Activated gamma-delta T cell treated with anti-CD3 and anti-CD28 coated beads, Interleukin-2, amount 50 U/mL, for 16 hours (primary cell): ENCODE measurements around the gene CDK5RAP2.

Experiments used
- DNase-seq: peaks from one replicate; pipeline ENCODE4 v3.0.0-alpha.2; 2020; ENCODE audit warnings: low read depth

CDK5RAP2 gene

GRCh38 chr9:120383999-120384924 is 195.7 kb downstream of the CDK5RAP2 start:
- no peak for DNase-seq

GRCh38 chr9:120383611-120383998 is 196.4 kb downstream of the CDK5RAP2 start:
- no peak for DNase-seq

- DNase-seq = no peak
Observed at GRCh38 chr9:120382453-120382852, 197.5 kb downstream of the CDK5RAP2 start.

- no peak for DNase-seq
Observed at GRCh38 chr9:120381839-120382238, 198.1 kb downstream of the CDK5RAP2 start.

GRCh38 chr9:120379611-120380010 is 200.4 kb downstream of the CDK5RAP2 start:
- no peak for DNase-seq

GRCh38 chr9:120378680-120379079 is 201.3 kb downstream of the CDK5RAP2 start:
- DNase-seq = no peak

GRCh38 chr9:120377268-120378159 is 202.5 kb downstream of the CDK5RAP2 start:
- no peak for DNase-seq

- DNase-seq = no peak
Observed at GRCh38 chr9:120376101-120376500, 203.9 kb downstream of the CDK5RAP2 start.

- no peak for DNase-seq
Observed at GRCh38 chr9:120375316-120375715, 204.7 kb downstream of the CDK5RAP2 start.

- DNase-seq = no peak
Observed at GRCh38 chr9:120374817-120375216, 205.2 kb downstream of the CDK5RAP2 start.

GRCh38 chr9:120374239-120374638 is 205.7 kb downstream of the CDK5RAP2 start:
- no peak for DNase-seq

GRCh38 chr9:120372040-120372439 is 207.9 kb downstream of the CDK5RAP2 start:
- no peak for DNase-seq

GRCh38 chr9:120369608-120370220 is 210.3 kb downstream of the CDK5RAP2 start:
- no peak for DNase-seq

- DNase-seq = no peak
Observed at GRCh38 chr9:120368799-120369198, 211.2 kb downstream of the CDK5RAP2 start.

- no peak for DNase-seq
Observed at GRCh38 chr9:120366644-120367019, 213.3 kb downstream of the CDK5RAP2 start.

- DNase-seq = no peak
Observed at GRCh38 chr9:120365386-120365785, 214.6 kb downstream of the CDK5RAP2 start.

- DNase-seq = no peak
Observed at GRCh38 chr9:120363697-120364096, 216.3 kb downstream of the CDK5RAP2 start.

GRCh38 chr9:120362446-120362845 is 217.5 kb downstream of the CDK5RAP2 start:
- no peak for DNase-seq

- no peak for DNase-seq
Observed at GRCh38 chr9:120361551-120361950, 218.4 kb downstream of the CDK5RAP2 start.

GRCh38 chr9:120360510-120360909 is 219.5 kb downstream of the CDK5RAP2 start:
- DNase-seq = no peak

GRCh38 chr9:120360046-120360445 is 219.9 kb downstream of the CDK5RAP2 start:
- no peak for DNase-seq

- DNase-seq = no peak
Observed at GRCh38 chr9:120358877-120359276, 221.1 kb downstream of the CDK5RAP2 start.
